OCI-LY1 (cell line): Measurements from ENCODE around the gene KBTBD8.

Experiments
- H2AFZ ChIP-seq: fragments of 200-600 bp; sonication (generic), shearing (Covaris generic); 2 replicates; pipeline ENCODE4 v1.6.0; 2014; ENCODE audit warnings: antibody characterized with exemption, mild to moderate bottlenecking, low read length
- H3F3A ChIP-seq: fragments of 200-600 bp; sonication (generic), shearing (Covaris generic); 2 replicates; pipeline ENCODE4 v1.6.0; 2014; ENCODE audit warnings: mild to moderate bottlenecking, antibody characterized with exemption, low read length, moderate library complexity; ENCODE audit not compliant: insufficient read depth
- H3K27ac ChIP-seq: fragments of 200-600 bp; sonication (generic); 2 replicates; pipeline ENCODE4 v1.5.1; 2014; ENCODE audit warnings: low read length, mixed run types, mild to moderate bottlenecking, low read depth; ENCODE audit not compliant: poor library complexity, severe bottlenecking
- H3K27me3 ChIP-seq: fragments of 200-600 bp; sonication (generic); 2 replicates; pipeline ENCODE4 v1.6.0; 2014; ENCODE audit warnings: antibody characterized with exemption, mild to moderate bottlenecking, low read length, moderate library complexity; ENCODE audit not compliant: insufficient read depth
- H3K36me3 ChIP-seq: fragments of 200-600 bp; sonication (generic); 2 replicates; pipeline ENCODE4 v1.6.1; 2014; ENCODE audit warnings: mild to moderate bottlenecking, antibody characterized with exemption, low read length, moderate library complexity, mixed read lengths; ENCODE audit not compliant: insufficient read depth
- H3K4me1 ChIP-seq: fragments of 200-600 bp; sonication (generic); 2 replicates; pipeline ENCODE4 v1.5.1; 2014; ENCODE audit warnings: mild to moderate bottlenecking, low read length, moderate library complexity; ENCODE audit not compliant: insufficient read depth, severe bottlenecking
- H3K4me2 ChIP-seq: fragments of 200-600 bp; sonication (generic), shearing (Covaris generic); 2 replicates; pipeline ENCODE4 v1.6.1; 2014; ENCODE audit warnings: low read length
- H3K4me3 ChIP-seq: fragments of 200-600 bp; sonication (generic); 2 replicates; pipeline ENCODE4 v1.5.1; 2014; ENCODE audit warnings: low read length, low read depth, mild to moderate bottlenecking, mixed read lengths; ENCODE audit not compliant: poor library complexity, severe bottlenecking
- H3K79me2 ChIP-seq: fragments of 200-600 bp; shearing (Covaris generic); 2 replicates; pipeline ENCODE4 v1.6.1; 2016; ENCODE audit warnings: mixed run types, low read length, mixed read lengths; ENCODE audit not compliant: insufficient read depth
- H3K9ac ChIP-seq: fragments of 200-600 bp; sonication (generic), shearing (Covaris generic); 2 replicates; pipeline ENCODE4 v1.6.1; 2014; ENCODE audit warnings: mild to moderate bottlenecking, low read length, mixed read lengths
- H3K9me2 ChIP-seq: fragments of 200-600 bp; sonication (generic), shearing (Covaris generic); 2 replicates; pipeline ENCODE4 v1.6.1; 2014; ENCODE audit warnings: low read depth, mild to moderate bottlenecking, low read length, mixed read lengths
- H3K9me3 ChIP-seq: fragments of 200-600 bp; shearing (Covaris generic); 2 replicates; pipeline ENCODE4 v1.6.1; 2014; ENCODE audit warnings: low read length, mixed read lengths
- H4K20me1 ChIP-seq: fragments of 200-600 bp; sonication (generic), shearing (Covaris generic); 2 replicates; pipeline ENCODE4 v1.6.0; 2016; ENCODE audit warnings: mild to moderate bottlenecking, low read length; ENCODE audit not compliant: insufficient read depth
- EZH2 ChIP-seq: fragments of 200-600 bp; sonication (generic), shearing (Covaris generic); IDR thresholded peaks from 2 replicates; pipeline ENCODE4 v1.8.0; 2017; ENCODE audit warnings: borderline replicate concordance, mixed run types, mild to moderate bottlenecking, antibody characterized with exemption, low read length, moderate library complexity, mixed read lengths
- TF ChIP-seq, protein P1 (sequence below): fragments of 200-600 bp; sonication (generic), shearing (Covaris generic); IDR thresholded peaks from 2 replicates; pipeline ENCODE4 v1.5.1; 2017; ENCODE audit warnings: mild to moderate bottlenecking, antibody characterized with exemption, low read length, moderate library complexity, mixed read lengths

KBTBD8 gene

DNA sequence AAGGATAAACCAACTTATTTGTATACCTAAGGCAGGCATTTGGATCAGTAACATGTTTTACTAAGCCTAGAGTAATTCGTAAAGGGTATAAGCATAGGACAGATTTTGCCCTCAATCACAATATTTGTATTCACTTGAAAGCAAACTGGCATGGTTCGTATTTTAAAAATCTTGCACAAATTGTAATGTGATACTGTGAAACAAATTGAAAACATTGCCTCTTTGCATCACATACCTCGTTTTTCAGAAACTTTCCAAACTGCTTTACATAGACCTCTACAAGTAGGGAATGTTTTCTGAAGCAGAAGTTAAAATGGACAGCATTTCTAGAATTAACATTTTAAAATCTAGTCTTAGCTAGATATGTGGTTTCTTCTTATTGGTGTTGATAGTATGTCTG, 11.6 kb downstream of the KBTBD8 start:
- H2AFZ ChIP-seq = no peak overlapping the region
- no peak overlapping the region for H3K4me3 ChIP-seq
- no peaks in the 10 kb centered on the region for H3K9me2 ChIP-seq
- H3K9me3 ChIP-seq = no peaks in the 10 kb centered on the region
- no peak overlapping the region for H3K27ac ChIP-seq
- no peaks in the 10 kb centered on the region for H3K27me3 ChIP-seq
- H3K9ac ChIP-seq = no peak overlapping the region
- H3K4me2 ChIP-seq = no peak overlapping the region
- no peaks in the 10 kb centered on the region for H3F3A ChIP-seq
- no peak for TF ChIP-seq EZH2
- TF ChIP-seq, protein P1, sequence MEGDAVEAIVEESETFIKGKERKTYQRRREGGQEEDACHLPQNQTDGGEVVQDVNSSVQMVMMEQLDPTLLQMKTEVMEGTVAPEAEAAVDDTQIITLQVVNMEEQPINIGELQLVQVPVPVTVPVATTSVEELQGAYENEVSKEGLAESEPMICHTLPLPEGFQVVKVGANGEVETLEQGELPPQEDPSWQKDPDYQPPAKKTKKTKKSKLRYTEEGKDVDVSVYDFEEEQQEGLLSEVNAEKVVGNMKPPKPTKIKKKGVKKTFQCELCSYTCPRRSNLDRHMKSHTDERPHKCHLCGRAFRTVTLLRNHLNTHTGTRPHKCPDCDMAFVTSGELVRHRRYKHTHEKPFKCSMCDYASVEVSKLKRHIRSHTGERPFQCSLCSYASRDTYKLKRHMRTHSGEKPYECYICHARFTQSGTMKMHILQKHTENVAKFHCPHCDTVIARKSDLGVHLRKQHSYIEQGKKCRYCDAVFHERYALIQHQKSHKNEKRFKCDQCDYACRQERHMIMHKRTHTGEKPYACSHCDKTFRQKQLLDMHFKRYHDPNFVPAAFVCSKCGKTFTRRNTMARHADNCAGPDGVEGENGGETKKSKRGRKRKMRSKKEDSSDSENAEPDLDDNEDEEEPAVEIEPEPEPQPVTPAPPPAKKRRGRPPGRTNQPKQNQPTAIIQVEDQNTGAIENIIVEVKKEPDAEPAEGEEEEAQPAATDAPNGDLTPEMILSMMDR = no peak
- peaks cover 13% of the 10 kb centered on the region for H3K4me1 ChIP-seq
- H3K79me2 ChIP-seq = no peaks in the 10 kb centered on the region
- peaks cover 43% of the 10 kb centered on the region for H3K36me3 ChIP-seq
- no peaks in the 10 kb centered on the region for H4K20me1 ChIP-seq

DNA sequence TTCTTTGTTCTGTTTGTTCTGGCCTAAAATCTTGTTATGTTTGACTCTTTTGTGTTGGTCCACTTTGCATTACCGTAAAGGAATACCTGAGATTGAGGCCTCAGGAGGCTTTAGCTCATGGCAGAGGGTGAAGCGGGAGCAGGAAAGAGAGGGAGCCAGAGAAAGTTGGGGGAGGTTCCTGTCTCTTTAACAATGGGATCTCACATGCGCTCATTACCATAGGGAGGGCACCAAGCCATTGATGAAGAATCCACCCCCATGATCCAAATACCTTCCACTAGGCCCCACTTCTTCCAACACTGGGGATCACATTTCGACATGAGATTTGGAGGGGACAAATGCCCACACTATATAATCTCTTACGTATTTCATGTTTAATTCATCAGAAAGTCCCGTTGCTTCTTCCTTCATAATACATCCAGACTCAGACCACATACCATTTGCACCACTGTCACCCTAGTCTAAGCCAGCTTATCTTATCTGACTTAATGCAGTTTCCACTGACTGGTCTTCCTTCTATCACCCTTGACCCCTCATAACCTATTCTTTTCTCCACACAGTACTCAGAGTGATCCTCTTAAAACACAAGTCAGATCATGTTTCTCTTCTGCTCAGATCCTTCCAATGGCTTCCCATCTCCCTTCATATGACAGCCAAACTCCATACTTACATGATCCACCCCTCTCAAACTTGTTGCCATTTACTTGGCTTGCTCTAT, 13.5 kb downstream of the KBTBD8 start:
- no peaks in the 10 kb centered on the region for H3K27me3 ChIP-seq
- peaks cover 35% of the 10 kb centered on the region for H3K36me3 ChIP-seq
- no peak overlapping the region for H3K9ac ChIP-seq
- no peaks in the 10 kb centered on the region for H3K9me3 ChIP-seq
- no peak overlapping the region for H3K4me2 ChIP-seq
- TF ChIP-seq, protein P1 = no peak
- no peak for TF ChIP-seq EZH2
- no peak overlapping the region for H3K4me3 ChIP-seq
- H3K4me1 ChIP-seq = peaks cover 9% of the 10 kb centered on the region
- no peak overlapping the region for H2AFZ ChIP-seq
- H3K27ac ChIP-seq = no peak overlapping the region
- no peaks in the 10 kb centered on the region for H3K79me2 ChIP-seq
- no peaks in the 10 kb centered on the region for H3K9me2 ChIP-seq
- no peaks in the 10 kb centered on the region for H4K20me1 ChIP-seq
- no peaks in the 10 kb centered on the region for H3F3A ChIP-seq

DNA sequence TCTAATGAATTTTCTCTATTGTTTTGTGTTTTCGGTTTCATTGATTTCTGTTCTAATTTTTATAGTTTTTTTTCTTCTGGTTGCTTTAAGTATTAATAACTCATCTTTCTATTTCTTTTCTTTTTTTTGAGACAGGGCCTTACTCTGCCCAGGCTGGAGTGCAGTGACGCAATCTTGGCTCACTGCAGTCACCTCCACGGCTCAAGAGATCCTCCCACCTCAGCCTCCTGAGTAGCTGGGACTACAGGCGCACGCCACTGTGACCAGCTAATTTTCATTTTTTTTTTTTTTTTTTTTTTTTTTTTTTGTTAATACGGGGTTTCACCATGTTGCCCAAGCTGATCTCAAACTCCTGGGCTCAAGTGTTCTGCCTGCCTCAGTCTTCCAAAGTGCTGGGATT, 14.5 kb downstream of the KBTBD8 start:
- no peak for TF ChIP-seq EZH2
- TF ChIP-seq, protein P1 = no peak
- Histone ChIP-seq H3K4me2 (no peak overlapping the region), H2AFZ (no peak overlapping the region), H3K79me2 (no peaks in the 10 kb centered on the region), H3K4me3 (no peak overlapping the region), H3K4me1 (peaks cover 16% of the 10 kb centered on the region), H4K20me1 (no peaks in the 10 kb centered on the region), H3F3A (no peaks in the 10 kb centered on the region), H3K27me3 (no peaks in the 10 kb centered on the region), H3K9me3 (no peaks in the 10 kb centered on the region), H3K36me3 (peaks cover 35% of the 10 kb centered on the region), H3K9me2 (no peaks in the 10 kb centered on the region), H3K27ac (no peak overlapping the region), H3K9ac (no peak overlapping the region)
